Neural cell (in vitro differentiated cells): Measurements from ENCODE around the gene HIVEP3. TPM values are rescaled to one million over a fixed set of nuclear protein-coding genes. Genes with fewer than 3 reads are reported as not detected.

ENCODE experiments used
- H2AFZ ChIP-seq: fragments of 200-600, 300-800 bp; sonication (generic), shearing (Covaris generic); 2 replicates; pipeline ENCODE4 v1.6.0; 2014; ENCODE audit warnings: low read depth, mild to moderate bottlenecking, antibody characterized with exemption, low read length, moderate library complexity
- H3F3A ChIP-seq: fragments of 200-600 bp; shearing (Covaris generic); 2 replicates; pipeline ENCODE4 v1.6.1; 2016; ENCODE audit warnings: mild to moderate bottlenecking, moderate library complexity, mixed read lengths, antibody characterized with exemption, low read length; ENCODE audit not compliant: insufficient read depth, poor library complexity, severe bottlenecking
- H3K27ac ChIP-seq: fragments of 200-600, 300-800 bp; sonication (generic), shearing (Covaris generic); 2 replicates; pipeline ENCODE4 v1.5.1; 2014; ENCODE audit warnings: mild to moderate bottlenecking, low read length, moderate library complexity
- H3K27me3 ChIP-seq: fragments of 300-800, 200-600 bp; sonication (generic), shearing (Covaris generic); 2 replicates; pipeline ENCODE4 v1.6.0; 2014; ENCODE audit warnings: mild to moderate bottlenecking, low read depth, low read length, moderate library complexity; ENCODE audit not compliant: insufficient read depth
- H3K36me3 ChIP-seq: fragments of 300-800, 200-600 bp; sonication (generic), shearing (Covaris generic); 2 replicates; pipeline ENCODE4 v1.5.1; 2014; ENCODE audit warnings: mild to moderate bottlenecking, antibody characterized with exemption, low read length, moderate library complexity; ENCODE audit not compliant: insufficient read depth
- H3K4me2 ChIP-seq: fragments of 300-800, 200-600 bp; sonication (generic), shearing (Covaris generic); 2 replicates; pipeline ENCODE4 v1.6.0; 2014; ENCODE audit warnings: mild to moderate bottlenecking, low read length
- H3K4me3 ChIP-seq: fragments of 300-800, 200-600 bp; sonication (generic), shearing (Covaris generic); 2 replicates; pipeline ENCODE4 v1.5.1; 2014; ENCODE audit warnings: mild to moderate bottlenecking, low read length, moderate library complexity
- H3K79me2 ChIP-seq: fragments of 200-600 bp; shearing (Covaris generic); replicated peaks from 2 replicates; pipeline ENCODE4 v1.6.0; 2014; ENCODE audit warnings: mild to moderate bottlenecking, low read length, moderate library complexity; ENCODE audit not compliant: insufficient read depth
- H3K9ac ChIP-seq: fragments of 300-800, 200-600 bp; sonication (generic), shearing (Covaris generic); 2 replicates; pipeline ENCODE4 v1.6.1; 2016; ENCODE audit warnings: mild to moderate bottlenecking, low read length, mixed read lengths
- H3K9me2 ChIP-seq: fragments of 200-600 bp; shearing (Covaris generic); 2 replicates; pipeline ENCODE4 v1.6.1; 2016; ENCODE audit warnings: mild to moderate bottlenecking, low read length, mixed read lengths; ENCODE audit not compliant: insufficient read depth
- H3K9me3 ChIP-seq: fragments of 200-600, 300-800 bp; sonication (generic), shearing (Covaris generic); 2 replicates; pipeline ENCODE4 v1.6.1; 2016; ENCODE audit warnings: mild to moderate bottlenecking, mixed run types, low read length, moderate library complexity, mixed read lengths
- H4K20me1 ChIP-seq: fragments of 200-600 bp; shearing (Covaris generic); 2 replicates; pipeline ENCODE4 v1.6.1; 2016; ENCODE audit warnings: mild to moderate bottlenecking, mixed run types; ENCODE audit not compliant: insufficient read depth
- EP300 ChIP-seq: fragments of 450-650 bp; conservative IDR thresholded peaks from 2 replicates; pipeline ENCODE4 v1.6.1; 2014; ENCODE audit warnings: antibody characterized with exemption, mild to moderate bottlenecking, moderate library complexity; ENCODE audit not compliant: poor library complexity, severe bottlenecking
- EZH2 ChIP-seq: fragments of 200-600, 300-800 bp; shearing (Covaris generic), sonication (generic); IDR thresholded peaks from 2 replicates; pipeline ENCODE4 v1.6.1; 2014; ENCODE audit warnings: antibody characterized with exemption, low read length, borderline replicate concordance, mild to moderate bottlenecking; ENCODE audit not compliant: insufficient read depth, poor library complexity, severe bottlenecking
- MXI1 ChIP-seq: fragments of 450-650 bp; conservative IDR thresholded peaks from 2 replicates; pipeline ENCODE4 v1.6.1; 2014; ENCODE audit warnings: antibody characterized with exemption, mild to moderate bottlenecking; ENCODE audit not compliant: poor library complexity, severe bottlenecking
- POLR2AphosphoS5 ChIP-seq: IDR thresholded peaks from 2 replicates; pipeline ENCODE4 v1.6.1; 2012
- RAD21 ChIP-seq: fragments of 450-650 bp; conservative IDR thresholded peaks from 2 replicates; pipeline ENCODE4 v1.6.1; 2014; ENCODE audit warnings: antibody characterized with exemption, mild to moderate bottlenecking, moderate library complexity
- SMC3 ChIP-seq: fragments of 450-650 bp; conservative IDR thresholded peaks from 2 replicates; pipeline ENCODE4 v1.6.1; 2014; ENCODE audit warnings: antibody characterized with exemption, mild to moderate bottlenecking, moderate library complexity; ENCODE audit not compliant: poor library complexity
- TAF1 ChIP-seq: IDR thresholded peaks from 2 replicates; pipeline ENCODE4 v1.6.1; 2012; ENCODE audit warnings: low read depth
- polyA plus RNA-seq: library from polyadenylated mRNA; depleted of rRNA; stranded (reverse); fragments of >200 nt; gene quantifications from 2 replicates; pipeline ENCODE4 v1.2.3, GENCODE V29; 2014
- TF ChIP-seq, protein P1 (sequence below): IDR thresholded peaks from 2 replicates; pipeline ENCODE4 v1.6.1; 2012; ENCODE audit warnings: borderline replicate concordance
- TF ChIP-seq, protein P2 (sequence below): fragments of 450-650 bp; IDR thresholded peaks from 2 replicates; pipeline ENCODE4 v1.5.1; 2014; ENCODE audit warnings: antibody characterized with exemption, mild to moderate bottlenecking, moderate library complexity; ENCODE audit not compliant: poor library complexity, severe bottlenecking

Gene HIVEP3
- polyA plus RNA-seq, 1 donor from 2014 or later: 2.6 TPM

DNA sequence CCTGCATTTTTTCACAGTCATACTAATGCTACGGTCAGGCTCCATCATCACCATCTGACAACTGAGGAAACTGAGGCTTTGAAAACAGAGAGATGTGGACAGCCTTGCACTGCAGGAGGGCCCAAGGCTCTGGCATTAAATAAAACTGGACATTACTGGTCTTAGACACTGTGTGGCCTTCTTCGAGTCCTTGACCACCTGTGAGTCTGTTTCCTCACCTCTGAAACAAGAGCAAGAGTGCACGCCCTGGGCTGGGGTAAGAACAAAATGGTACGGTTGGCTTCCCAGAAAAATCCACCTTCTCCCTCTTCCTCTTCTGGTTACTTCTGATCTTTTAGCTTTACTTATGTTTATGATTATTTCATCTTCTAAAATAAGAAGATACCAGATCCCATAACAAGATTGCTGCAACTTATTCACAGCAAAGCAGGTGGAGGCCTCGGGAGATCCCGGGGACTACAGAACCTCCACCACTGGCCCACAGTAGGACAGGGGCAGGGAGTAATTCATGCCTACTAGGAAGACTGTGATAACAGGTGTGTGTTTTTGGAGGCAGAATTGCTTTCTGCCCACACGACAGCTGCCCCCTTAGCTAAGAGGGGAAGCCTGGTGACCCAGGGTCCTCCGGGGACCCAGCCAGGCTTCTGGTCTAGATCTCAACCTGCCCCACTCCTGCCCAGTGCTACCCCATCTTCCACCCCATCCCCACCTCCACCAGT, 277.8 kb downstream of the HIVEP3 start:
- Histone ChIP-seq H3K9me3 (no peaks in the 10 kb centered on the region), H3F3A (no peaks in the 10 kb centered on the region), H4K20me1 (no peaks in the 10 kb centered on the region), H3K9ac (no peak overlapping the region), H3K9me2 (no peaks in the 10 kb centered on the region), H3K36me3 (no peaks in the 10 kb centered on the region), H2AFZ (no peak overlapping the region), H3K4me2 (no peak overlapping the region), H3K27me3 (no peaks in the 10 kb centered on the region), H3K4me3 (no peak overlapping the region), H3K27ac (no peak overlapping the region), H3K79me2 (no peaks in the 10 kb centered on the region)
- TF ChIP-seq SMC3 (no peak), EP300 (no peak), EZH2 (no peak), TAF1 (no peak), POLR2AphosphoS5 (no peak), RAD21 (no peak), MXI1 (no peak)
- TF ChIP-seq, protein P1, sequence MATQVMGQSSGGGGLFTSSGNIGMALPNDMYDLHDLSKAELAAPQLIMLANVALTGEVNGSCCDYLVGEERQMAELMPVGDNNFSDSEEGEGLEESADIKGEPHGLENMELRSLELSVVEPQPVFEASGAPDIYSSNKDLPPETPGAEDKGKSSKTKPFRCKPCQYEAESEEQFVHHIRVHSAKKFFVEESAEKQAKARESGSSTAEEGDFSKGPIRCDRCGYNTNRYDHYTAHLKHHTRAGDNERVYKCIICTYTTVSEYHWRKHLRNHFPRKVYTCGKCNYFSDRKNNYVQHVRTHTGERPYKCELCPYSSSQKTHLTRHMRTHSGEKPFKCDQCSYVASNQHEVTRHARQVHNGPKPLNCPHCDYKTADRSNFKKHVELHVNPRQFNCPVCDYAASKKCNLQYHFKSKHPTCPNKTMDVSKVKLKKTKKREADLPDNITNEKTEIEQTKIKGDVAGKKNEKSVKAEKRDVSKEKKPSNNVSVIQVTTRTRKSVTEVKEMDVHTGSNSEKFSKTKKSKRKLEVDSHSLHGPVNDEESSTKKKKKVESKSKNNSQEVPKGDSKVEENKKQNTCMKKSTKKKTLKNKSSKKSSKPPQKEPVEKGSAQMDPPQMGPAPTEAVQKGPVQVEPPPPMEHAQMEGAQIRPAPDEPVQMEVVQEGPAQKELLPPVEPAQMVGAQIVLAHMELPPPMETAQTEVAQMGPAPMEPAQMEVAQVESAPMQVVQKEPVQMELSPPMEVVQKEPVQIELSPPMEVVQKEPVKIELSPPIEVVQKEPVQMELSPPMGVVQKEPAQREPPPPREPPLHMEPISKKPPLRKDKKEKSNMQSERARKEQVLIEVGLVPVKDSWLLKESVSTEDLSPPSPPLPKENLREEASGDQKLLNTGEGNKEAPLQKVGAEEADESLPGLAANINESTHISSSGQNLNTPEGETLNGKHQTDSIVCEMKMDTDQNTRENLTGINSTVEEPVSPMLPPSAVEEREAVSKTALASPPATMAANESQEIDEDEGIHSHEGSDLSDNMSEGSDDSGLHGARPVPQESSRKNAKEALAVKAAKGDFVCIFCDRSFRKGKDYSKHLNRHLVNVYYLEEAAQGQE: no peak
- TF ChIP-seq, protein P2, sequence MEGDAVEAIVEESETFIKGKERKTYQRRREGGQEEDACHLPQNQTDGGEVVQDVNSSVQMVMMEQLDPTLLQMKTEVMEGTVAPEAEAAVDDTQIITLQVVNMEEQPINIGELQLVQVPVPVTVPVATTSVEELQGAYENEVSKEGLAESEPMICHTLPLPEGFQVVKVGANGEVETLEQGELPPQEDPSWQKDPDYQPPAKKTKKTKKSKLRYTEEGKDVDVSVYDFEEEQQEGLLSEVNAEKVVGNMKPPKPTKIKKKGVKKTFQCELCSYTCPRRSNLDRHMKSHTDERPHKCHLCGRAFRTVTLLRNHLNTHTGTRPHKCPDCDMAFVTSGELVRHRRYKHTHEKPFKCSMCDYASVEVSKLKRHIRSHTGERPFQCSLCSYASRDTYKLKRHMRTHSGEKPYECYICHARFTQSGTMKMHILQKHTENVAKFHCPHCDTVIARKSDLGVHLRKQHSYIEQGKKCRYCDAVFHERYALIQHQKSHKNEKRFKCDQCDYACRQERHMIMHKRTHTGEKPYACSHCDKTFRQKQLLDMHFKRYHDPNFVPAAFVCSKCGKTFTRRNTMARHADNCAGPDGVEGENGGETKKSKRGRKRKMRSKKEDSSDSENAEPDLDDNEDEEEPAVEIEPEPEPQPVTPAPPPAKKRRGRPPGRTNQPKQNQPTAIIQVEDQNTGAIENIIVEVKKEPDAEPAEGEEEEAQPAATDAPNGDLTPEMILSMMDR: no peak

DNA sequence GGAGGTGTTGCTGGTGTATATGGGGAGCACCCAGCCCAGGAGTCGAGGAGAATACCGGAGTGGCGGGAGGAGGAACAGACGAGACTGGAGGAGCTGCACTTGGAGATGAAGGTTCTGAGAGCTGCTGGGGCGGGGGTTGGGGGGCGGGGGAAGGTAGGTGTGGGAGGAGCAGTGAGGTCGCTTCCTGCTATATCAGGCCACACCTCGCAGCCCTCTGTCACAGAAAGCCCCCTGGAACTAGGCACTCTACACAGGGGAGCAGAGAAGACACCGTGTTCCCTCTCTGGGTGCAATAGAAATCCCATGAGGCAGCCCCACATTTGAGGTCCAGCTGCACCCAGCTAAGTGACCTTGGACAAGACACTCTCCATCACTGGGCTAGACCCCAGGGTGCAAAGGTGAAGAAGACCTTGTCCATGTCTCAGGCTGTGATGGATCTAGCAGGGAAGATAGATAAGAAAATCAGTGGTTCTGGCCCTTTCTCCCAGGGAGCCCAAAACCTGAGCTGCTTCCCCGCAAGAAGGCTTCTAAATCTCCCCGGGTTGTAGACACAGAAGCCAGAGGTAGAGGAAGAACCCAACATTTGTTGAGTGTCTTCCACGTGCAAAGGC, 278.5 kb downstream of the HIVEP3 start:
- H3K4me2 ChIP-seq: no peak overlapping the region
- TF ChIP-seq SMC3: no peak
- TF ChIP-seq, protein P1: no peak
- no peak for TF ChIP-seq MXI1
- no peak for TF ChIP-seq RAD21
- no peak for TF ChIP-seq EP300
- no peak for TF ChIP-seq EZH2
- TF ChIP-seq TAF1: no peak
- TF ChIP-seq POLR2AphosphoS5: no peak
- TF ChIP-seq, protein P2: no peak
- no peaks in the 10 kb centered on the region for H3K27me3 ChIP-seq
- H3K27ac ChIP-seq: no peak overlapping the region
- H3K79me2 ChIP-seq: no peaks in the 10 kb centered on the region
- H4K20me1 ChIP-seq: no peaks in the 10 kb centered on the region
- no peaks in the 10 kb centered on the region for H3K36me3 ChIP-seq
- H3K9me3 ChIP-seq: no peaks in the 10 kb centered on the region
- H3K9ac ChIP-seq: no peak overlapping the region
- no peak overlapping the region for H3K4me3 ChIP-seq
- no peaks in the 10 kb centered on the region for H3F3A ChIP-seq
- H2AFZ ChIP-seq: no peak overlapping the region
- H3K9me2 ChIP-seq: no peaks in the 10 kb centered on the region
